OCI-M2 (cell line): Measurements from ENCODE around the gene TMPRSS3.

Experiments
- DNase-seq: peaks from one replicate; lab custom pipeline; 2025; ENCODE audit not compliant: unreplicated experiment; lab: John Stamatoyannopoulos, UW

Gene TMPRSS3

DNA sequence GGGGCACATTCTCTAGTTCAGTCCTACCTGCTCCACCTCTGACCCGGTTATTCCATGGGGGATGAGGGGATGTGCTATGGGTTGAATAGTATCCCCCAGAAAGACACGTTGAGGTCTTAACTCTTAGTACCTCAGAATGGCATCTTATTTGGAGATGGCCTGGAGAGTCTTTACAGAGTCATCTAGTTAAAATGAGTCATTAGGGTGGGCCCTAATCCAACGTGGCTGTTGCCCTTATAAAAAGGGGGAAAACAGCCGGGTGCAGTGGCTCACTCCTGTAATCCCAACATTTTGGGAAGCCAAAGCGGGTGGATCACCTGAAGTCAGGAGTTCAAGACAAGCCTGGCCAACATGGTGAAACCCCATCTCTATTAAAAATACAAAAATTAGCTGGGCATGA, 5.7 kb downstream of the TMPRSS3 start:
- DNase-seq = no peak

DNA sequence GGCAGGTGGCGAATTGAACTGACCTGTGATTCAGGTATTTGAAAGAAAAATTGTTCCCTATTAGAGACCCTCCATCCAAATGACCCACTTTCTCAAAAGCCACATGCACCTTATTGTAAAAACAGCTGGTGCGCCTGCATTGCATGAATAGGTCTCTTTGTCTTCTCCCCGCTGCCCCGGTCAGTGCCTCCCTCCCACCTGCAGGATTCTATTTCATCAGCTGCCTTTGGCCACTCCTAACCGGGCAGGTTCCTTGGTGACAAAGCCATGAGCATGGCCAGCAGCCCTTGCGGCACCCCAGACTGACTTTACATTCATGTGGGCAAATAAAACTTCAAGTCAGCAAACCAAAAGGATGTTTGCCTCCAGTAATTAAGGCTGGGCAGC, 6.4 kb downstream of the TMPRSS3 start:
- no peak for DNase-seq

DNA sequence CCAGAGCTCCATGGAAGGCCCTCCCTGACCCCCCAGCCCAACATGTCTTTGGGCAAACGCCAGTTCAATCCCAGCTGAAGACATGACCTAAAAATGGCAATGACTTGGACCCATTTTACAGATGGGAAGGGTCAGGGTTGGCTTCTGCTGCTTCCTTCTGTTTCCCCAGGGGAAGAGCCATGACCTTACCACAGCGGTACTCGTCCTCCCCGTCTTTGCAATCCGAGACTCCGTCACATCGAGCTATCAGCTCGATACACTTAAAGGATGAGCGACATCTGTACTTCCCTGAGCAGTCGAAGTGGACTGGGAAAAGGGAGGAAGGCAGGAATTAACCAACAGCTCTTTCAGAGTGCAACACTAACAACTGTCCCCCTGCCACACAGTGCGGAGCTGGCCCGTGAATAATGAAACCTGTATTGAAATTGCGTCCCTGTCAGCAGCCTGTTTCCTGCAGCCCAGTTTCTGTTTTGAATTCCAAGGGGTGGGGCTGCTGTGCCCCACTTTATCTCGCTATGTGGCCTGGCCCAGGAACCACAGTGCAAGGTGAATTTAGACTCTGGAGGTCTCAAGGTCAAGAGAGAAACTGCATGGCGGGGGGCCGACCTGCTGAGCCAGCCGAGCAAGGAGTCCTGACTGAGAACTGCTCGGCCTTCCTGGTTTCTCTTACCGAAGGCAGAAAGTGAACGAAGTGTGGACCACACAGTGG, 7.0 kb downstream of the TMPRSS3 start:
- no peak for DNase-seq

DNA sequence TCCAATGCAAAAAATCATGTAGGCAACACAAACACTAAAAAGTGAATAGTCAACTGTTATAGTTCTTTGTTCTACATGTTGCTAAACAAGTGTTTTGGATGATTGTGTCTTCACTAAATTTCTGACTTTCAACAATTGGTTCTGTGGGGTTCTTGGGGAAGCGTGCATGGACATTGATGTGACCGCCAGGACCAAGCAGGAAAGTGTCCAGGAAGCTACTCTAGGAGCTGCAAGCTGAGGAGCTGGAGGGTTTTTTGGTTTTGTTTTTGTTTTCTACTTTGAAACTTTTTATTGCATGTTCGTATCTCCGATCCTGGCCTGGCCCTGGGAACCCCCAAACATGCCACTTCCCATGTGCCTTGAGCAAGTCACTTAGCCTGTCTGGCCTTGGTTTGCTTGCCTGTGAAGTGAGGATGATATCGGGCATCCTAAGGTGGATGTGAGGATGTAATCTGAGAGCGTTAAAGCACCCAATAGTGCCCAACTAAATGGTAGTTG, 8.0 kb downstream of the TMPRSS3 start:
- no peak for DNase-seq

DNA sequence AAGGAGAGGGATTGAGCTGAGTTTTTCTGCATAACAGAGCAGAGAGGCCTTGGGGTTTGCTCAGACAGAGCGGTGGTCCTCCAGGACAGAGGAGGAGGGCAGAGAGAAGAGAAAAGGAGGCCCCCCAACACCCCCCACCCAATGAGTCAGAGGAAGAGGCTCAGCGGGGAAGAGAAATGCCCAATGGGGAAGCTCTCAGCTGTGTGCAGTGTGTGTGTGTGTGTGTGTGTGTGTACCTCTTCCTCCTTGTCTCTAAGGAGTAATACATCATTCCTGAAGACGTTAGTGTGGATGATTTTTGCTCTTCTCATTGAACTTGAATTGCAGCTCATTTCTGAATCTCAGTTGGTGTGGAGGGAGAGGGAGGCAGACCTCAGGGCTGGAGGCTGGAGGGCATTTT, 8.7 kb downstream of the TMPRSS3 start:
- DNase-seq = no peak

DNA sequence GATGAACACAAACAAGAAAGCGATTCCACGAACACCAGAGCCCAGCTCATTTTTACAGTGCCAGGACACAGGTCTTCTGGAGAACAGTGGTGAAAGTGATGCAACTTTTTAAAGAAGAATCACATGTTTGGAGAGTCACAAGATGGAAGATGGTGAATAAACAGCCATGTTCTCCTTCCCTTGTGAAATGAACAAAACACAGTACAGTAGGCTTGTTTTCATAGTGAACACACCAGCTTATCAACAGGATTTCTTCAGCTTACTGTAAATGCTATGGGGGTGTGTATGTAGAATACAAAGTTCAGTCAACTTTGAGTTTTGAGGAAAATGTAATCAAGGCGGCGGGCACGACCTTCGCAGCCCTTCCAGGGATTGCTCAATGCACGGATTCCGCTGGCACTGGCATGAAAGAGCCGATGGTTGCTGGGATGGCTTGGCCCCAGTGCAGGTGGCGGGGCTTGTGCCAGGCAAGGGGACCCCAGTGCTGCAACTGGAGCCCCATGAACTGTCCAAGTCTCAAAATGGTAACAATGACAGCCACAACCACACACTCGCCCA, 9.7 kb downstream of the TMPRSS3 start:
- no peak for DNase-seq

DNA sequence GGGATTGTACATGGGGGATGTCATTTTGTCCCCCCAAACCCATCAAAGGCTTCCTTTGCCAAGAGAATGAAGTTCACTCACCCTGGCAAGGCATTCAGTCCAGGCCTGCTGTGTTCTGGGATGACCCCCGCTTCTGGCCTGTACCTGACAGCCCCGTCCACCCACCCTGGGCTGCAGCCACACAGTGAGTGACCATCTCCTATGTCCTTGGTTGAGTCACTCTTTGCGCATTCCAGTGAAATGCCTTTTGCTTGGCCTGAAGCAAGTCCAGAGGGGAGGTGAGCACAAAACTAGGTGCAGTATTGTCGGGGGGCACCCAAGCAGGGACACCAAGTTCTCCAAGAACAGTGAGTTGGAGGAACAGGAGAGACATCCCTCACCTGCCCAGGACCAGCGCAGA, 10.2 kb downstream of the TMPRSS3 start:
- no peak for DNase-seq

DNA sequence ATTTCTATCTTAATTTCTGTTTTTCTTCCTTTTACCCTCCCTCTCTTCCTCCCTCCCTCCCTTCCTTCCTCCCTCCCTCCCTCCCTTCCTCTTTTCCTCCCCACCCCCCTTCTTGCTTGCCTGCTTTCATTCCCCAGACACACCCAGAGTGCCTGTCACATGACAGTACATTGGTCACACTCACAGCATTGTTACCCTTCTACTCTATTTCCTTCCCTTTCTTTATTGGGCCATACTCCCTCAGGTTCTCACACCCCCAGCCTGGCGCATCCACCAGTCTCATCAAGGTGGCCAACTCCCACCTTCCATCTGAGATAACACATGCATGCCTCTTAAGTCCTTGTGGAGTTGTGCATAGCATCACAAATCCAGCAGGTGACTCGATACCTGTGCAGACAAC, 10.9 kb downstream of the TMPRSS3 start:
- DNase-seq = no peak

DNA sequence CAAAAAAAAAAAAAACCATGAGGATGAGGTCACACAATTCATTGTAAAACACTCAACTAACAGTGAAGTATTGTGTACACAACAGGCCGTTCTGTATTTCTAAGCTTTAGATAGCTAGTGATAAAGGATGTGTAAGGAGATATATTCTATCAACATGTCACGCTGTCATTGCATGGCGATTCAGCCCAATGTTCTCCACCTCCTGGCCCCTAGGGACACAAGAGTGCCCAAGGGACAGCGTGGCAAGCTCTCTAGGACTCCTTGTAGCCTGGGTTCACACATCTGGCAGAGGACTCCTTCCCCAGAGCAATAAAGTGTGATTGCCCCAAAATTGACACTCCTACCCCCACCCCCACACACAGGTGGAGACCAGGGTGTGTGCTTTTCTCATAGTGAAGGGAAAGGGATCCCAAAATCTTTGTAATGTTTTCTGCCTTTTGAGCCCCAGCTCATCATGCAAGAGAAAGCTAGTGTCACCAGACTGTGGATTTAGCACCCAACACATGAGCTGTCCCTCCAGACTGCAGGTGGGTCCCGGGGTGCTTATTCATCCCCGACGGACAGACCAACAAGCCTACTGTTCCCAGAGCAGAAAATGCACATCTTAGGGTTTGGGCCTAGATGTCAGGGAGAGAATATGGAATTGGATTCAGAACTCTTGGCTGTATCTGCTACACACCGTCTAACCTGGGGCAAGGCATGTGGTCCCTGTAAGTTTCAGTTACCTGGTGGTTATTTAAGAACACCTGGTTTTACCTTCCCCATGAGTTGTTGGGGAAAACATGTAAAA, 11.5 kb downstream of the TMPRSS3 start:
- DNase-seq = no peak

DNA sequence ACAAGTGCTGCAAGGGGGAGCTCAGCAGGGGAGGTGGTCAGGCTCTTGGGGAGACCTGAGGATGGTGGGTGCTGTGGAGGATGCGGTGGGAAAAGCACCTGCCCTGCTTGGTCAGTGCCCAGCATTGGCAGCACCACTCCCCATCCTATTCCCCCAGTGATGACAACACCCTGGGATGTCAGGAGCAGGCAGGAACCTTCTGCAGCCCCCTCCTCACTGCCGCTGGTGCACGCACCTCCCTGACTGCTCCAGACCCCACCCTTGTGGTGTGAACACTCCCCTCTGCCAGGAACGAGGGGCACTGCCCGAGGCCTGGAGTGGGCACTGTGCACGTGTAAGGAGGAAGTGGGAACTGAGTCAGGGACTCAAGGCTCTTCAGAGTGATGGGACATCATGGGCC, 12.5 kb downstream of the TMPRSS3 start:
- DNase-seq = no peak

DNA sequence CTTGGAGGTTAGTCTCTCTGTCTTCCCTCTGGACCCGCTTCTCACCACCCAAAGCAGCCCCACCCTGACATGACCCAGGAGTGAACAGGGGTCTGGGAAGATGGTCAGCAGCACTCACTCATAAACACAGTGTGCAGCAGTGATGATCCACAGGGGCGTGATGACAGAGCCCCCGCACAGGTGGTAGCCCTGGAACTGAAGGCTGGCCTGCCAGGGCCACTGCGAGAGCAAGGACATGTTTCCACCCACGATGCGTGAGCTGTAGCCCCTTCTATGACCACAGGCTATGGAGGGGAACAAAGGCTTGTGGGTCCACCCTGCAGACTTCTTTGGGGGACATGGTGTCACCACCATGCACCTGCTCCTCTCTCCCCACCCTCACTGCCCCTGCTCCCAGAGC, 12.9 kb downstream of the TMPRSS3 start:
- no peak for DNase-seq

DNA sequence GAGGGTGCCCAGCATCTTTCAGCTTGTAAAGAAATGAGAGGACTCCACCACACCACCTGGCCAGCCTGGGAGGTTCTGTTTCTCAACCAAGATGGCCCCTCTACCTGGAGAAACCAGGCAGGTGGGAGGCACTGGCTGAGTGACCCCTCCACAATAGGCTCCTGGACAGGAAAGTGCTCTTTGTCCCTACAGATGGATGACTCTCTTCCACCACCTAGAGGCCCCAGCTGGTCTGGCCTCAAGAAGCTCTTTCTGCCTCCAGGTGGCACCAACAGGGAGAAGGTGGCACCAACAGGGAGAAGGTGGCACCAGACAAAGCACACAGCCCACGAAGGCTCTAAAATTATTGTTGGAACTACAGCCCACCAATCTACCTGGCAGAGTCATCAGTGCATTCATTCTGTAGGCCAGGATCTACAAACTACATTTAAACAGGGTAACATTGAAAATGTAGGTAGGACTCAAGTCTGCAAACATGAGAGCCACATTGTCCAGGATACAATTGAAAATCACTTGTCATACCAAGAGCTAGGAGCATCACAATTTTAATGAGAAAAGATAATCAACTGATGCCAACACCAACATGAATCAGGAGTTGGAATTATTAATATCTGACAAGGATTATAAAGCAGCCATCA, 14.4 kb downstream of the TMPRSS3 start:
- DNase-seq = no peak

DNA sequence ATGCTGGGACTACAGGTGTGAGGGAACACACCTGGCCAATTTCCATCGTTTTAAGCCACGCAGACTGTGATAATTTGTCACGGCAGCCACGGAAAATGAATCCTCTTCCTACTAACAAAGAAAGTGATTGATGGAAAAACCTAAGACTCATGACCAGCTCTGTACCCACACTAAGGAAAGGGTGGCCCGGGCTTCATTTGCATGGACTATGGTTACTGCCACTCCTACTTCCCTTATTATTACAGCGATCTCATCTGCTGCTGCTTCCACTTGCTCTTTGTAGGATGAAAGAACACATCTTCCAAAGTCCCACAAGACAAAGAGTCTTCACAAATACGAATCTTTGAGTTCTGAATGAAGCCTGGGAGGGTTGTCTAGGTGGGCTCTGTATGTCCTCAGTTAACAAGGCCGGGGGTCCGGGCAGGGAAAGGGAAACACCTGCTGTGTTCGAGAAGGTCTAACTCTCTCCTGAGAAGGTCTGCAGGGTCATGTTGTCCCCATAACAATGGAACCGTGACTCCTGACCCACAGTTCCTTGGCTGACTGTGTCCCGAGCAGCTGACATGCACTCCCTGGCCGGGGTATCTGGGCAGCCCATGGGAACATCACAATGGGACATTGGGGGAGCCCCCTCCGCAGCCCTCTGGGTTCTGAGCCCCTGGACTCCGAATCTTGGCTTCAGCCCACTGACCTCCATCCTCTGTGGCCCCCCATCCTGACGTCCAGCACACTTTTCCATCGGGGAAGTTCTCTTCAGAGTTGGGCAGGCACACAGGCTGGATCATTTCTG, 16.2 kb downstream of the TMPRSS3 start:
- no peak for DNase-seq

DNA sequence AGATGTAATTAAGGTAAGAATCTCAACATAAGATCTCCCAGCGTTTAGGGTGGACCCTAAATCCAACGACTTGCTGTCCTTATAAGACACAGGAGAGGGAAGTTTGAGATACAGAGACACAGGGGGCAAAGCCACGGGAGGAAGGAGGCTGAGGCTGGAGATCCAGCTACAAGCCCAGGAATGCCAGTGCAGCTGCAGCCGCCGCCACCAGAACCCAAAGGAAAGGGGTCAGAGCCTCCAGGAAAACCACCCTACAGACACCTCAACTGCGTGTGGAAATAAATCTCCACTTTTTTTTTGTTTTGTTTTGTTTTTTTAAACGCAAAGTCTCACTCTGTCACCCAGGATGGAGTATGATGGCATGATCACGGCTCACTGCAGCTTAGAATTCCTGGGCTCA, 17.4 kb downstream of the TMPRSS3 start:
- DNase-seq = no peak

DNA sequence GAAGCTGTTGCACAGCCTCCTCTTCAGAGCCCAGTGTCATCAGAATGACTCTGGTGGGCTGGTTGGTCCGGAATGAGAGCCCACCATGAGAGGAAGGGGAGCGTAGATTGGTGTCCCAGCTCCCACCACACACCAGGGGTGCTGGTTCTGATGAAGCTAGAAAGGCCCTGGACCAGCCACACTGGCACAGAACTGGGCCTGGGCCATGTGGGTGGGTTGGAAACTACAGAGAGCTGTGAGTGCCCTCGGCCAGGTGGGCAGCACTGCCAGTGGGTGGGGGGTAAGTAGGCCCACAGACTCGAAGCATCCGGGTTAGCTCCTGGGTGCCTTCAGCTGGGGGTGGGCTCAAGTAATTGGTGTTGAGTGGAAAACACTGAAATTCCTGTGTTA, 17.9 kb downstream of the TMPRSS3 start:
- no peak for DNase-seq

DNA sequence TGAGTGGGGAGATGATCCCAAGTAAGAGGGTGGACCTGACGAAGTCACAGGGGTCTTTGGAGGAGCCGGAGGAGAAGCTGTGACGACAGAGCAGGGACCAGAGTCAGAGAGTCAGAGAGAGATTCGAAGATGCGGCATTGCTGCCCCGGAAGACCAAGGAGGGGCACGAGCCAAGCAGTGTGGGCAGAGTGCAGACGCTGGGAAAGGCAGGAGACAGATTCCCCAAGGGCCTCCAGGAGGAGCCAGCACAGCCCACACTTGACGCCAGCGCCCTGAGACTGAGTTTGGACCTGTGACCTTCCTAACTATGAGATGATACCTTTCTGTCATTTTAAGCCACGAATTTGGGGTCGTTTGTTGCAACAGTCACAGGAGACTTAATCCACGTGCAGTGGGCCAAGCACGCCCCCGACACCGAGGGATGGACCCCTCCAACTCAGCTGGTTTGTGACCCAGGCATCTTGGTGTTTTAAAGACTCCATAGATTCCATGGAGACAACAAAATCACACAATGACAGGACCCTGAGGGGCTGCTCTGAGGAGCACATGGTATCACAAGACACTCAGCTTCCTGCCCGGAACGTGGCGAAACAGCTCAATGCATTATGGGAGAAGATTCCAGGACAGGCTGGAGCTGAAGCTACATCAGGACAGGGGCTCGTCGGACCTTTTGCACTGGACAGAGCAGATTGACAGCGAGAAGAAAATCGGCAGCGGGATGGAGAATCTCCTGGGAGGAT, 18.5 kb downstream of the TMPRSS3 start:
- DNase-seq = no peak

DNA sequence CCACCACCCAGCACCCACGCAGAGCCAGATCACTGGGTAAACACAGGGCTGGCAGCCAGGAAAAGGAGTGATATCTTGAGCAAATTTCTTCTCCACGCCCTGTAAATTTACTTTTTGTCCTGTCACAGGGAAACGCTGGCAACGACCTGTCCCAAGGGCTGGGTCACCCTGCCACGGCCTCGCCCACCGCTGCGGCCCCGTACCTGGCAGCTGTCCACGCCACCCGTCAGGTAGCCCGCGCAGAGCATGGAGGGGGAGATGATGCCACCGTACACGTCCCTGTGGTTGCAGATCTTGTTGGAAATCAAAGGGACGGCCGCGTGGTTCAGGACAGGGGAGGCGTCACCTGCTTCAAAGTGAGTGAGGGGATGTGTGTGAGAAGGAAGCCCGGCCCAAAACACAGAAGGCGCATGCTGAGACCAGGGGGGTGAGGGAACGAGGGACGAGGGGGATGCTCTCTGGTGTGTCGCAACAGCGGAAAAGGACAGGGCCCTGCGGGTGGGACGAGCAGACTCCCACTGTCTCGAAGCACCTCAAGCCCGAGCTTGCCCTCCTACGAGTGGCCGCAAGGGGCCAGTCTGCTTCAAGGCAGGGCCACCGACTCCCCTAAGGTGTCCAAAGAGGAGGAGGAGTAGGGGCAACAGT, 19.4 kb downstream of the TMPRSS3 start:
- no peak for DNase-seq

DNA sequence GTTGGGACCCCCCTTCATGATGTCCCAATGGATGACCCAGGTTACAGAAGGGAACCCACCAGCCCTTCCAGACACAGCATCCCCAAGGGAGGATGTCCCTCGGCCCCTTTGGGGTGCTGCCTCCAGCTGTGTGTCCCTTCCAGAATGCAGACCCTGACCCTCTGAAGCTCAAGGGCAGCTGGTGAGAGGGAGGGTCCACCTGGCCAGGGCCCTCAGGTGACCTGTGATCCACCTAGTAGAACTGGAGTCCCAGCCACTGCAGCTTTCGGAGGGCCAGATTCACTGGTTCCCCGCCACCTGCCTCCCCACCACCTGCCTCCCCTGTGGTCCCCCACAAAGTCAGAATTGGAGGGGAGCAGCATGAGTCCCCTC, 19.9 kb downstream of the TMPRSS3 start:
- DNase-seq = no peak

DNA sequence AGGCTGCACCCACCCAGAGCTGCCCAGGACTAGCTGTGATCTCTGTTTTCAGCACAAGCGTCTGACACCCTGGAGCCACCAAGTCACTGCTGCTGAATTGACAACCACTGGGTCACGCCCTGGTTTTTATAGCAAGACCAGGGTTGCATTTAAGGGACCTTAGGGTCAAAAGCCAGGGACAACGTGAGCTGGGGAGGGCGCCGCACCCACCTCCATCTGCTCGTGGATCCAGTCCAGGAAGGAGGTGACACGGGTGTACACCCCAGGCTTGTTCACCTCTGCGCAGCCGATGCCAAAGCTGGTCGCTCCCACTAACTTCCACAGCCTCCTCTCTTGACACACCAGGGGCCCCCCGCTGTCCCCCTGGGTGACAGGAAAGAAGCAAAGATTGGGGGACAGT, 20.3 kb downstream of the TMPRSS3 start:
- no peak for DNase-seq
